CD14-positive monocyte (primary cell): ENCODE results near the gene TMEM94. TPM values are rescaled to one million over a fixed set of nuclear protein-coding genes. Genes with fewer than 3 reads are reported as not detected.

ENCODE experiments used
- DNase-seq, 3 donors: peaks; one replicate each; pipeline ENCODE4 v3.0.0-alpha.2; 2011 to 2022
- H2AFZ ChIP-seq: 2 replicates; pipeline ENCODE4 v1.6.0; 2012; ENCODE audit warnings: mild to moderate bottlenecking, low read depth, low read length, inconsistent platforms; ENCODE audit not compliant: insufficient read depth, poor library complexity, severe bottlenecking
- H3K27ac ChIP-seq, 2 donors: 1 replicate in 1 of 2; 2 replicates in 1 of 2; pipeline ENCODE4 v1.5.1; 2012 to 2013; ENCODE audit warnings: low read length in 2 of 2, control low read depth in 1 of 2, inconsistent platforms in 1 of 2, low read depth in 1 of 2, mild to moderate bottlenecking in 1 of 2
- H3K27me3 ChIP-seq, 2 donors: one replicate each; pipeline versions ENCODE4 v1.6.0 to v1.6.1; 2011 to 2013; ENCODE audit warnings: low read length in 2 of 2; ENCODE audit not compliant: control insufficient read depth in 2 of 2, insufficient read depth in 2 of 2
- H3K36me3 ChIP-seq, 2 donors: replicated peaks in 1 of 2; 1 replicate in 1 of 2; 2 replicates in 1 of 2; pipeline versions ENCODE4 v1.5.1 to v1.6.1; 2012 to 2013; ENCODE audit warnings: low read length in 2 of 2, control low read depth in 1 of 2, inconsistent platforms in 1 of 2, mild to moderate bottlenecking in 1 of 2; ENCODE audit not compliant: insufficient read depth in 2 of 2, control insufficient read depth in 1 of 2
- H3K4me1 ChIP-seq, 2 donors: 1 replicate in 1 of 2; 2 replicates in 1 of 2; pipeline versions ENCODE4 v1.5.1 to v1.6.1; 2012 to 2013; ENCODE audit warnings: low read length in 2 of 2, control low read depth in 1 of 2, inconsistent platforms in 1 of 2, mild to moderate bottlenecking in 1 of 2, moderate library complexity in 1 of 2; ENCODE audit not compliant: insufficient read depth in 2 of 2, control insufficient read depth in 1 of 2
- H3K4me2 ChIP-seq: replicated peaks from 2 replicates; pipeline ENCODE3; 2012; ENCODE audit warnings: low read length, moderate library complexity, mild to moderate bottlenecking; ENCODE audit not compliant: poor library complexity, severe bottlenecking; ENCODE audit errors: extremely low read depth
- H3K4me3 ChIP-seq, 3 experiments: fragments of 200-600 bp in 1 of 3; sonication (generic) in 1 of 3; replicated peaks in 1 of 3; 1 replicate in 2 of 3; 2 replicates in 1 of 3; pipeline ENCODE4 v1.5.1; 2011 to 2013; ENCODE audit warnings: low read length in 3 of 3, mild to moderate bottlenecking in 3 of 3, control low read depth in 2 of 3, low read depth in 2 of 3, inconsistent platforms in 1 of 3, moderate library complexity in 1 of 3
- H3K79me2 ChIP-seq: 2 replicates; pipeline ENCODE4 v1.6.0; 2012; ENCODE audit warnings: mild to moderate bottlenecking, control low read depth, inconsistent platforms, low read length, moderate library complexity; ENCODE audit not compliant: insufficient read depth
- H3K9ac ChIP-seq: 2 replicates; pipeline ENCODE4 v1.6.0; 2017; ENCODE audit warnings: low read length, mild to moderate bottlenecking; ENCODE audit not compliant: insufficient read depth, poor library complexity, severe bottlenecking
- H3K9me3 ChIP-seq, 2 donors: replicated peaks in 1 of 2; 1 replicate in 1 of 2; 2 replicates in 1 of 2; pipeline versions ENCODE4 v1.5.1 to v1.6.1; 2012 to 2013; ENCODE audit warnings: low read length in 2 of 2, control low read depth in 1 of 2; ENCODE audit not compliant: control insufficient read depth in 1 of 2, insufficient read depth in 1 of 2
- H4K20me1 ChIP-seq: 2 replicates; pipeline ENCODE4 v1.6.0; 2012; ENCODE audit warnings: mild to moderate bottlenecking, low read length, control low read depth, moderate library complexity; ENCODE audit not compliant: insufficient read depth
- H3K27ac Mint-ChIP-seq, 7 donors: one replicate each; pipeline ENCODE4 v1.8.0; 2020; ENCODE audit warnings: mild to moderate bottlenecking in 7 of 7, mixed read lengths in 7 of 7, moderate library complexity in 6 of 7, inconsistent platforms in 2 of 7
- H3K27me3 Mint-ChIP-seq, 3 donors: one replicate each; pipeline ENCODE4 v1.8.0; 2021 to 2022; ENCODE audit warnings: low read depth in 3 of 3, mild to moderate bottlenecking in 3 of 3, mixed read lengths in 3 of 3, moderate library complexity in 3 of 3, inconsistent platforms in 1 of 3
- H3K36me3 Mint-ChIP-seq, 2 donors: one replicate each; pipeline ENCODE4 v1.8.0; 2020; ENCODE audit warnings: mixed read lengths in 2 of 2, inconsistent platforms in 1 of 2, mild to moderate bottlenecking in 1 of 2
- H3K4me1 Mint-ChIP-seq: one replicate; pipeline ENCODE4 v1.8.0; 2020; ENCODE audit warnings: mild to moderate bottlenecking, mixed read lengths
- H3K4me3 Mint-ChIP-seq, 2 donors: one replicate each; pipeline ENCODE4 v1.8.0; 2020; ENCODE audit warnings: mild to moderate bottlenecking in 2 of 2, mixed read lengths in 2 of 2, moderate library complexity in 1 of 2
- H3K9me3 Mint-ChIP-seq, 7 donors: one replicate each; pipeline ENCODE4 v1.8.0; 2020 to 2022; ENCODE audit warnings: mixed read lengths in 7 of 7, mild to moderate bottlenecking in 6 of 7, moderate library complexity in 6 of 7, inconsistent platforms in 2 of 7
- WGBS: methylation state at CpG from one replicate; pipeline ENCODE4 v1.1.5; 2013; ENCODE audit warnings: missing lambda C conversion rate; ENCODE audit not compliant: insufficient coverage; 5-methylcytosine and 5-hydroxymethylcytosine counted together
- intact Hi-C, 2 donors: fragments of 100-400 bp; cut with micrococcal nuclease; formaldehyde crosslinking; loops; one replicate each; pipeline versions ENCODE4 v1.15.0 to v1.15.1; 2023
- polyA minus RNA-seq: library from RNA; depleted of rRNA, polyadenylated mRNA; stranded (reverse); fragments of >200 nt; gene quantifications from 2 replicates; pipeline ENCODE4 v1.2.3, GENCODE V29; 2012
- polyA plus RNA-seq, 3 donors: library from polyadenylated mRNA; depleted of rRNA in 1 of 3; unstranded in 2 of 3; stranded (reverse) in 1 of 3; fragments of 300-500 nt in 2 of 3; fragments of >200 nt in 1 of 3; fragmentation: Illumina TruSeq in 2 of 3; gene quantifications; 1 replicate in 2 of 3; 2 replicates in 1 of 3; pipeline ENCODE4 v1.2.3, GENCODE V29; 2012 to 2021
- total RNA-seq, 12 experiments: library from RNA in 1 of 12; stranded (reverse) in 1 of 12; fragments of 120-200 nt in 1 of 12; gene quantifications; one replicate each; pipeline ENCODE4 v1.2.4 and lab custom pipeline; 2013 to 2026; ENCODE audit warnings: mixed read lengths in 6 of 12, inconsistent platforms in 1 of 12
- TF ChIP-seq, protein P1 (sequence below): fragments of 200-600 bp; IDR thresholded peaks from one replicate; pipeline ENCODE4 v1.8.0; 2022; ENCODE audit warnings: antibody characterized with exemption, mild to moderate bottlenecking

The TMEM94 gene
- total RNA-seq (2013), result 26.4 TPM
- 100 to 1,000 TPM in 1 of 3 donors, 1 to 10 TPM in 2; 7.2 to 129 (median 8.4) TPM for polyA plus RNA-seq
- 33.1 and 45.3 TPM in 2 replicates for polyA minus RNA-seq
- total RNA-seq (lab: John Stamatoyannopoulos, UW), result 7.1 to 42.9 (median 26.2) reads per million in 11 experiments

DNA sequence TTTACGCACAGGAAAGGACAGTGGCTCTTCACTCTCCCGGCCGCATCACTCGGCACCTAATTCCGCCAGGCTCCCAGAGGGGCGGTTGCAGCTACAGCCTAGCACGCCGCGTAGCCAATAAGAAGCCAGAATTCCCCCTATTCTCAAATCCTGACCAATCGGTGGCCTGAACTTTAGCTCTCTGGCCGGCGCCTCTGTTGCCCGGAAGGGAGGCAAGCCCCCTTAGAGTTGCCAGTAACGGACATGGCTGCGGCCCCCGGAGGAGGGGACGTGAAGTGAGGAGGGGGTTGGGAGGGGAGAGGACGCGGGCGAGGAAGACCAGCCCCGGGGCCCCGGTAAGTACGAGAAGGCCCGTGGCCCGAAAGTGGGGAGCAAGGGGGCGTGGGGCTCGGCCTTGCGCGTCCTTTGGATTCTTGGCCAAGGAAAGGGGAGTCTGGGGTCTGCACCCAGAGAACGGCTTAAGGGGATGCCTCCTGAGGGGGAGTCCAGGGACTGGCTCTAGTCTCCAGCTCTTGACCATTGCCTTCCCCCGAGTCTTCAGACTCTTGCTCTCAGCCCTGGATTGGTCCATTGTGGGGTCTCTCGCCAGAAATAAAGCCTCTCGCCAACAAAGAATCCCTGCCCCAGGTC is at the start of gene TMEM94:
Gene TMEM94, plus strand, starts transcription at position 219 of the 630 bp plus-strand sequence. CDS start 15,271 bp downstream, outside the sequence.
- Mint-ChIP-seq H3K27me3 (peaks cover 0 to 2% (median 2%) of the 10 kb centered on the region in 3 donors), H3K9me3 (no peaks in the 10 kb centered on the region), H3K4me1 (peaks cover 46% of the 10 kb centered on the region), H3K36me3 (peaks cover 0 to 2% of the 10 kb centered on the region in 2 donors), H3K27ac (peak within 1 kb of the TSS; percentile 87 to 95 (median 94)), H3K4me3 (peak within 1 kb of the TSS; percentile 89 to 96)
- H3K4me1 ChIP-seq, result peaks cover 35 to 42% of the 10 kb centered on the region in 2 donors
- DNase-seq, result peak; percentile 95 to 98 (median 97)
- no peaks in the 10 kb centered on the region for H3K9me3 ChIP-seq
- peak within 1 kb of the TSS; percentile 74 to 89 for H3K27ac ChIP-seq
- peak within 1 kb of the TSS; percentile 92 for H3K4me2 ChIP-seq
- peak within 1 kb of the TSS; percentile 96 for H2AFZ ChIP-seq
- peak within 1 kb of the TSS; percentile 90 for H3K9ac ChIP-seq
- TF ChIP-seq, protein P1, sequence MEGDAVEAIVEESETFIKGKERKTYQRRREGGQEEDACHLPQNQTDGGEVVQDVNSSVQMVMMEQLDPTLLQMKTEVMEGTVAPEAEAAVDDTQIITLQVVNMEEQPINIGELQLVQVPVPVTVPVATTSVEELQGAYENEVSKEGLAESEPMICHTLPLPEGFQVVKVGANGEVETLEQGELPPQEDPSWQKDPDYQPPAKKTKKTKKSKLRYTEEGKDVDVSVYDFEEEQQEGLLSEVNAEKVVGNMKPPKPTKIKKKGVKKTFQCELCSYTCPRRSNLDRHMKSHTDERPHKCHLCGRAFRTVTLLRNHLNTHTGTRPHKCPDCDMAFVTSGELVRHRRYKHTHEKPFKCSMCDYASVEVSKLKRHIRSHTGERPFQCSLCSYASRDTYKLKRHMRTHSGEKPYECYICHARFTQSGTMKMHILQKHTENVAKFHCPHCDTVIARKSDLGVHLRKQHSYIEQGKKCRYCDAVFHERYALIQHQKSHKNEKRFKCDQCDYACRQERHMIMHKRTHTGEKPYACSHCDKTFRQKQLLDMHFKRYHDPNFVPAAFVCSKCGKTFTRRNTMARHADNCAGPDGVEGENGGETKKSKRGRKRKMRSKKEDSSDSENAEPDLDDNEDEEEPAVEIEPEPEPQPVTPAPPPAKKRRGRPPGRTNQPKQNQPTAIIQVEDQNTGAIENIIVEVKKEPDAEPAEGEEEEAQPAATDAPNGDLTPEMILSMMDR, result no peak
- H4K20me1 ChIP-seq, result no peaks in the 10 kb centered on the region
- H3K27me3 ChIP-seq, result no peaks in the 10 kb centered on the region
- no peaks in the 10 kb centered on the region for H3K36me3 ChIP-seq
- H3K79me2 ChIP-seq, result peaks cover 23% of the 10 kb centered on the region
- peak within 1 kb of the TSS; percentile 73 to 89 (median 84) for H3K4me3 ChIP-seq
- WGBS, result 0% methylated on average over 30 of the region's 33 CpGs
- intact Hi-C loops, result loop anchor here in 1 of 2 donors (5.0 kb wide), 1 partner anchor 61 kb away; the partner anchor contains the start of genes CASKIN2 and TSEN54

DNA sequence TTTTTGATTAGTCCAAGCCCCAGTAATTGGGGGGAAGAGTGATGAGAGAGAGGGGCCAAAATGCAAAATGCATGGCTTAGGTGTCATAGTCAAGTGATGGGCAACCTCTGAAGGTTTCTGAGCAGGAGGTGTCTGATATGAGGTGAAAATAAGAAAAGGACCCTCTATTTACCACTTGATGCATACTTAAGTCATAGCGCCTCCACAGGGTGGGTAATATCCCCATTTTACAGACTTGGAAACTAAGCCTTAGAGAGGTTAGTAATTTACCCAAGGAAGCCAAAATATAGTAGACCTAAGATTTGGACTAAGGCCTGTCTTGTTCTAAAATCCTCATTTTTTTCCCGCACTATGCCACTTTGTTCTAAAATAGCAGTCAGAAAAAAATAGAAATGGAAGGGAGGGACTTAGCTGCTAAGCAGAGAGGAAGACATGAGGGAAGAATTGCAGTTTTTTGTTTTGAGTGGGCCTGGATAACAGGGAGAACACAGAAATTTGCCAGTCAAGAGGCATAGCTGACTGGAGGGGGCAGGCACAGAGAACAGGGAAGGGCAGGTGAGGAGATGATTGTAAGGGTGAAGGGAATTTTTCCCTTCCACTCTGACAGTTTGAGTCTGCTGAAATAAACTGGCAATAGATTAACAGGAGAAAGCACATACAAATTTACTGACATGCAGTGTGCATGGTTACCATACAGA is 48.6 kb upstream of the TMEM94 start:
- Histone ChIP-seq H3K27ac (no peak overlapping the region), H3K27me3 (no peaks in the 10 kb centered on the region), H4K20me1 (peaks cover 34% of the 10 kb centered on the region), H3K36me3 (no peaks in the 10 kb centered on the region), H3K4me1 (peaks cover 21 to 24% of the 10 kb centered on the region in 2 donors), H3K9me3 (no peaks in the 10 kb centered on the region), H3K4me2 (no peak overlapping the region), H3K79me2 (peaks cover 55% of the 10 kb centered on the region), H3K9ac (no peak overlapping the region), H2AFZ (no peak overlapping the region), H3K4me3 (no peak overlapping the region)
- Mint-ChIP-seq H3K4me1 (peaks cover 35% of the 10 kb centered on the region), H3K9me3 (peaks cover 0 to 3% (median 0%) of the 10 kb centered on the region in 7 donors), H3K36me3 (peaks cover 2 to 4% of the 10 kb centered on the region in 2 donors), H3K4me3 (no peak overlapping the region), H3K27ac (peak overlapping the region in 1 of 7 donors; percentile 18), H3K27me3 (peaks cover 0 to 4% (median 0%) of the 10 kb centered on the region in 3 donors)
- DNase-seq, result no peak
- WGBS, result no CpG with 5 or more reads among the region's 2 CpGs
- TF ChIP-seq, protein P1, result no peak
- intact Hi-C loops, result loop anchor here in 1 of 2 donors (5.0 kb wide), 1 partner anchor 136 kb away; the partner anchor contains the start of gene MIF4GD
